HG03139 (cell line): Measurements from ENCODE around the gene HKDC1.
"Not testable (repeated sequence)": the region's sequence is repeated elsewhere in the genome, so short reads cannot be mapped to it uniquely, and the experiment has no call there.

ENCODE experiments used
- ATAC-seq: cut with Tn5 transposase; IDR thresholded peaks from one replicate; pipeline ENCODE4 v1.9.1; 2021; ENCODE audit not compliant: unreplicated experiment

The HKDC1 gene

GRCh38 chr10:69220041-69220451 is at the start of gene HKDC1:
Gene HKDC1 (plus strand): TSS chr10:69220332. CDS start chr10:69220436, 104 bp downstream.
- no peak for ATAC-seq

GRCh38 chr10:69172241-69172982 is 47.7 kb upstream of the HKDC1 start:
- ATAC-seq: no peak

GRCh38 chr10:69175326-69175725 is 44.8 kb upstream of the HKDC1 start:
- not testable (repeated sequence) for ATAC-seq

- ATAC-seq: no peak
Measured at GRCh38 chr10:69176823-69177222, 43.3 kb upstream of the HKDC1 start.

GRCh38 chr10:69179089-69179742 is 40.9 kb upstream of the HKDC1 start:
- ATAC-seq: peak; percentile 11

GRCh38 chr10:69179743-69180524 is 40.2 kb upstream of the HKDC1 start, which contains the start of gene SUPV3L1:
Gene SUPV3L1 (plus strand): TSS chr10:69180234. CDS start chr10:69180292, 58 bp downstream.
- peak; percentile 78 for ATAC-seq

GRCh38 chr10:69180525-69181204 is 39.5 kb upstream of the HKDC1 start:
- ATAC-seq: no peak

GRCh38 chr10:69181433-69181832 is 38.7 kb upstream of the HKDC1 start:
- no peak for ATAC-seq

GRCh38 chr10:69182005-69182404 is 38.1 kb upstream of the HKDC1 start:
- no peak for ATAC-seq

GRCh38 chr10:69186524-69186923 is 33.6 kb upstream of the HKDC1 start:
- no peak for ATAC-seq

GRCh38 chr10:69201045-69201444 is 19.1 kb upstream of the HKDC1 start:
- no peak for ATAC-seq

GRCh38 chr10:69202332-69202731 is 17.8 kb upstream of the HKDC1 start:
- no peak for ATAC-seq

GRCh38 chr10:69208761-69209160 is 11.4 kb upstream of the HKDC1 start:
- no peak for ATAC-seq

GRCh38 chr10:69209787-69210484 is 10.2 kb upstream of the HKDC1 start:
- ATAC-seq: no peak

GRCh38 chr10:69211104-69211503 is 9.0 kb upstream of the HKDC1 start:
- no peak for ATAC-seq

GRCh38 chr10:69211524-69211923 is 8.6 kb upstream of the HKDC1 start:
- no peak for ATAC-seq

GRCh38 chr10:69213591-69214311 is 6.4 kb upstream of the HKDC1 start:
- ATAC-seq: no peak

- ATAC-seq: no peak
Measured at GRCh38 chr10:69214666-69215131, 5.4 kb upstream of the HKDC1 start.

- ATAC-seq: no peak
Measured at GRCh38 chr10:69215405-69216171, 4.5 kb upstream of the HKDC1 start.
